IMR-90 (cell line): ENCODE measurements around the gene ARID4A. TPM values are rescaled to one million over a fixed set of nuclear protein-coding genes. Genes with fewer than 3 reads are reported as not detected.

Source experiments
- ATAC-seq: fragments of 200-7000 bp; cut with Tn5 transposase; 2 replicates; pipeline ENCODE4 v1.9.1; 2020; ENCODE audit warnings: low read depth, mild to moderate bottlenecking, moderate library complexity
- BruUV-seq: library from RNA; stranded (reverse); fragments of 400-500 nt; replicated peaks from 2 replicates; lab custom pipeline; 2021; lab: Mats Ljungman, UMichigan
- CTCF ChIA-PET: fragments of 300-600 bp; formaldehyde crosslinking; extraction: SDS; loops from one replicate; lab custom pipeline; 2021; ENCODE audit warnings: antibody characterized with exemption; lab: Yijun Ruan, JAX
- POLR2A ChIA-PET: fragments of 300-600 bp; sonication (Branson Sonifier 250); formaldehyde crosslinking; loops from one replicate; lab custom pipeline; 2022; ENCODE audit warnings: antibody characterized with exemption; ENCODE audit not compliant: unreplicated experiment; lab: Charles Lee
- DNase-seq: peaks from one replicate; pipeline ENCODE4 v3.0.0; 2013
- H2AFZ ChIP-seq: replicated peaks from 2 replicates; pipeline ENCODE3; 2013; ENCODE audit warnings: low read length, mild to moderate bottlenecking; ENCODE audit not compliant: poor library complexity
- H2AK5ac ChIP-seq: 2 replicates; pipeline ENCODE4 v1.6.1; 2013; ENCODE audit warnings: low read depth, low read length, inconsistent platforms
- H2AK9ac ChIP-seq: replicated peaks from 2 replicates; pipeline ENCODE3; 2013; ENCODE audit warnings: mild to moderate bottlenecking, low read depth, low read length, moderate library complexity; ENCODE audit not compliant: poor library complexity
- H2BK120ac ChIP-seq: 2 replicates; pipeline ENCODE4 v1.6.1; 2013; ENCODE audit warnings: low read depth, low read length, inconsistent platforms
- H2BK15ac ChIP-seq: 3 replicates; pipeline ENCODE4 v1.6.1; 2013; ENCODE audit warnings: low read depth, low read length, inconsistent platforms
- H2BK20ac ChIP-seq: 2 replicates; pipeline ENCODE4 v1.6.1; 2013; ENCODE audit warnings: low read depth, mild to moderate bottlenecking, inconsistent platforms, low read length, moderate library complexity
- H2BK5ac ChIP-seq: 2 replicates; pipeline ENCODE4 v1.6.1; 2013; ENCODE audit warnings: mild to moderate bottlenecking, low read depth, low read length, inconsistent platforms; ENCODE audit not compliant: poor library complexity, severe bottlenecking
- H3K14ac ChIP-seq: replicated peaks from 2 replicates; pipeline ENCODE4 v1.6.1; 2013; ENCODE audit warnings: low read depth, low read length, inconsistent platforms
- H3K18ac ChIP-seq: 2 replicates; pipeline ENCODE4 v1.6.1; 2013; ENCODE audit warnings: low read depth, low read length, control low read depth
- H3K23ac ChIP-seq: 2 replicates; pipeline ENCODE4 v1.6.1; 2013; ENCODE audit warnings: low read depth, low read length, inconsistent platforms
- H3K27ac ChIP-seq: 2 replicates; pipeline ENCODE4 v1.5.1; 2013; ENCODE audit warnings: mild to moderate bottlenecking, control low read depth, low read length; ENCODE audit not compliant: insufficient read depth
- H3K27me3 ChIP-seq: 2 replicates; pipeline ENCODE4 v1.6.1; 2013; ENCODE audit warnings: low read length; ENCODE audit not compliant: control insufficient read depth, insufficient read depth
- H3K36me3 ChIP-seq: 2 replicates; pipeline ENCODE4 v1.6.1; 2013; ENCODE audit warnings: low read length, mixed read lengths; ENCODE audit not compliant: control insufficient read depth, insufficient read depth
- H3K4ac ChIP-seq: 2 replicates; pipeline ENCODE4 v1.6.1; 2013; ENCODE audit warnings: low read depth, low read length, inconsistent platforms
- H3K4me1 ChIP-seq: 2 replicates; pipeline ENCODE4 v1.6.1; 2013; ENCODE audit warnings: low read length, mixed read lengths; ENCODE audit not compliant: control insufficient read depth, insufficient read depth
- H3K4me2 ChIP-seq: 2 replicates; pipeline ENCODE4 v1.6.1; 2013; ENCODE audit warnings: low read depth, mild to moderate bottlenecking, control low read depth, low read length, moderate library complexity
- H3K4me3 ChIP-seq: 2 replicates; pipeline ENCODE4 v1.5.1; 2013; ENCODE audit warnings: low read depth, mild to moderate bottlenecking, control low read depth, low read length, moderate library complexity; ENCODE audit not compliant: insufficient read depth
- H3K56ac ChIP-seq: 2 replicates; pipeline ENCODE4 v1.6.1; 2013; ENCODE audit warnings: low read length, inconsistent platforms; ENCODE audit not compliant: insufficient read depth; ENCODE audit errors: extremely low read depth
- H3K79me1 ChIP-seq, 2 experiments: 2 replicates each; pipeline ENCODE4 v1.6.1; 2013; ENCODE audit warnings: low read length in 2 of 2, inconsistent platforms in 1 of 2, low read depth in 1 of 2
- H3K9ac ChIP-seq: 2 replicates; pipeline ENCODE4 v1.6.1; 2013; ENCODE audit warnings: low read depth, low read length, control low read depth
- H3K9me1 ChIP-seq: 2 replicates; pipeline ENCODE4 v1.6.1; 2013; ENCODE audit warnings: low read length, inconsistent platforms; ENCODE audit not compliant: insufficient read depth
- H3K9me3 ChIP-seq: 2 replicates; pipeline ENCODE4 v1.6.1; 2013; ENCODE audit warnings: low read length; ENCODE audit not compliant: control insufficient read depth, insufficient read depth
- H4K20me1 ChIP-seq: 2 replicates; pipeline ENCODE4 v1.6.1; 2013; ENCODE audit warnings: low read length, inconsistent platforms; ENCODE audit not compliant: insufficient read depth
- H4K5ac ChIP-seq: 2 replicates; pipeline ENCODE4 v1.6.1; 2013; ENCODE audit warnings: mild to moderate bottlenecking, low read depth, low read length, control low read depth
- H4K8ac ChIP-seq, 2 experiments: 2 replicates each; pipeline ENCODE4 v1.6.1; 2013; ENCODE audit warnings: low read depth in 2 of 2, low read length in 2 of 2, control low read depth in 1 of 2, inconsistent platforms in 1 of 2
- H4K91ac ChIP-seq: 2 replicates; pipeline ENCODE4 v1.6.1; 2013; ENCODE audit warnings: low read depth, low read length, inconsistent platforms; ENCODE audit not compliant: insufficient read depth
- CEBPB ChIP-seq: IDR thresholded peaks from 2 replicates; pipeline ENCODE4 v1.6.1; 2012; ENCODE audit warnings: low read depth, low read length, improper control_type of control experiment
- FOS ChIP-seq: fragments of 150-350 bp; IDR thresholded peaks from 2 replicates; pipeline ENCODE4 v1.6.1; 2016; ENCODE audit warnings: low read depth, low read length
- MAZ ChIP-seq: IDR thresholded peaks from 2 replicates; pipeline ENCODE4 v1.6.1; 2012; ENCODE audit warnings: low read depth, mild to moderate bottlenecking, low read length, improper control_type of control experiment, moderate library complexity, borderline replicate concordance
- MXI1 ChIP-seq: IDR thresholded peaks from 2 replicates; pipeline ENCODE4 v1.6.1; 2012; ENCODE audit warnings: low read depth, mild to moderate bottlenecking, low read length, moderate library complexity, borderline replicate concordance
- NFE2L2 ChIP-seq: fragments of 150-350 bp; IDR thresholded peaks from 2 replicates; pipeline ENCODE4 v1.6.1; 2016; ENCODE audit warnings: low read depth, mild to moderate bottlenecking, low read length
- POLR2A ChIP-seq: IDR thresholded peaks from 2 replicates; pipeline ENCODE4 v1.6.1; 2012; ENCODE audit warnings: mild to moderate bottlenecking, low read depth, low read length
- RAD21 ChIP-seq: IDR thresholded peaks from 2 replicates; pipeline ENCODE4 v1.6.1; 2012; ENCODE audit warnings: low read length, improper control_type of control experiment
- RFX5 ChIP-seq: IDR thresholded peaks from 2 replicates; pipeline ENCODE4 v1.8.0; 2012; ENCODE audit warnings: low read depth, mild to moderate bottlenecking, low read length, moderate library complexity
- SMC3 ChIP-seq: fragments of 150-350 bp; IDR thresholded peaks from 2 replicates; pipeline ENCODE4 v1.6.1; 2016; ENCODE audit warnings: low read depth, mild to moderate bottlenecking, antibody characterized with exemption, low read length, moderate library complexity
- WGBS, 2 experiments: methylation state at CpG; one replicate each; pipeline versions ENCODE4 v1.1.5 to v1.1.7; 2013; ENCODE audit warnings: missing lambda C conversion rate in 2 of 2; ENCODE audit not compliant: insufficient read length in 1 of 2; ENCODE audit errors: extremely low coverage in 2 of 2; 5-methylcytosine and 5-hydroxymethylcytosine counted together
- dilution Hi-C: fragments of 300-500 bp; cut with HindIII; formaldehyde crosslinking; loops from one replicate; pipeline ENCODE4 v1.14.3; 2018; ENCODE audit warnings: low sequenced_read_pairs; ENCODE audit not compliant: unreplicated experiment
- in situ Hi-C: fragments of 300-500 bp; cut with MboI; formaldehyde crosslinking; loops from 3 replicates; pipeline ENCODE4 v1.14.3; 2019; ENCODE audit warnings: low sequenced_read_pairs, inconsistent platforms, mixed read lengths
- intact Hi-C: fragments of 100-400 bp; cut with micrococcal nuclease; formaldehyde crosslinking; loops from 2 replicates; pipeline ENCODE4 v1.10.0; 2022
- polyA plus RNA-seq, 3 experiments: library from polyadenylated mRNA; depleted of rRNA; stranded (reverse); fragments of >200 nt; gene quantifications; 2 replicates each; pipeline ENCODE4 v1.2.3, GENCODE V29; 2012; ENCODE audit warnings: low replicate concordance in 1 of 3
- total RNA-seq: library from RNA; depleted of rRNA; stranded (reverse); fragments of >200 nt; gene quantifications from 2 replicates; pipeline ENCODE4 v1.2.3, GENCODE V29; 2012
- TF ChIP-seq, protein P1 (sequence below): fragments of 150-350 bp; IDR thresholded peaks from 2 replicates; pipeline ENCODE4 v1.6.1; 2016; ENCODE audit warnings: low read depth, mild to moderate bottlenecking, low read length, moderate library complexity, borderline replicate concordance
- TF ChIP-seq, protein P2 (sequence below): conservative IDR thresholded peaks from 2 replicates; pipeline ENCODE4 v1.5.1; 2012; ENCODE audit warnings: mild to moderate bottlenecking, low read depth, low read length, improper control_type of control experiment

Gene ARID4A
- total and polyA plus RNA-seq, 2 of the 4 experiments (the other 2 are of a cell fraction), result 3.3 to 3.8 TPM

DNA sequence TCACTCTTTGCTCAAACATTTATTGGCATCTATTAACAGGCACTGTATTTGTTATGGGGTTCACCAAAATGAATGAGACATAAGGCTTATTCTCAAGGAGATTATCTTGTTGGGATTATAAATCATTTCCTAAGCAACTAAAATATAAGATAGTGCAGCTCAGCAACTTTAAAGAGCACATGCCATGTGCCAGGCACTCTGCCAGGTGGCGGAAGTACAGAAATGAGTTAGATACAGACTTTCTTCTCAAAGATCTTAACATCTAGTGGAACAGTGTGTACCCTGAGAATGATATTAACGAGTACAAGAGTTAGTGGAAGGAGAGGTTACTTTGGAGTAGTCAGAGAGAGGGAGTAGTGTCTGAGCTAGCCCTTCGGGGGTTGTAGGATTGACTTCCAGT is 68.9 kb downstream of the ARID4A start:
- Histone ChIP-seq H3K9me1 (no peaks in the 10 kb centered on the region), H3K18ac (no peak overlapping the region), H4K20me1 (no peaks in the 10 kb centered on the region), H2BK120ac (no peak overlapping the region), H3K9ac (no peak overlapping the region), H3K4ac (no peak overlapping the region), H3K27me3 (no peaks in the 10 kb centered on the region), H3K4me1 (no peaks in the 10 kb centered on the region), H2AK9ac (no peak overlapping the region), H2BK15ac (no peak overlapping the region), H3K9me3 (no peaks in the 10 kb centered on the region), H3K14ac (no peak overlapping the region), H3K56ac (no peak overlapping the region), H2AK5ac (no peak overlapping the region), H2AFZ (no peak overlapping the region), H4K91ac (no peak overlapping the region), H3K4me3 (no peak overlapping the region), H3K27ac (no peak overlapping the region), H4K8ac (no peak overlapping the region), H3K36me3 (peaks cover 27% of the 10 kb centered on the region), H3K4me2 (no peak overlapping the region), H3K23ac (no peak overlapping the region), H3K79me1 (no peaks in the 10 kb centered on the region; a peak in 1 of 4 replicates), H4K5ac (no peak overlapping the region), H2BK5ac (no peak overlapping the region), H2BK20ac (no peak overlapping the region)
- no TSS peak for BruUV-seq
- intact Hi-C loops, result no loop called here
- ATAC-seq (no peak), DNase-seq (no peak)
- in situ Hi-C loops, result no loop called here
- ChIA-PET CTCF (no interaction called here), POLR2A (no interaction called here)
- TF ChIP-seq FOS (no peak), POLR2A (no peak), NFE2L2 (no peak), SMC3 (no peak), RFX5 (no peak), RAD21 (no peak), MAZ (no peak), MXI1 (no peak), CEBPB (no peak)
- TF ChIP-seq, protein P1, sequence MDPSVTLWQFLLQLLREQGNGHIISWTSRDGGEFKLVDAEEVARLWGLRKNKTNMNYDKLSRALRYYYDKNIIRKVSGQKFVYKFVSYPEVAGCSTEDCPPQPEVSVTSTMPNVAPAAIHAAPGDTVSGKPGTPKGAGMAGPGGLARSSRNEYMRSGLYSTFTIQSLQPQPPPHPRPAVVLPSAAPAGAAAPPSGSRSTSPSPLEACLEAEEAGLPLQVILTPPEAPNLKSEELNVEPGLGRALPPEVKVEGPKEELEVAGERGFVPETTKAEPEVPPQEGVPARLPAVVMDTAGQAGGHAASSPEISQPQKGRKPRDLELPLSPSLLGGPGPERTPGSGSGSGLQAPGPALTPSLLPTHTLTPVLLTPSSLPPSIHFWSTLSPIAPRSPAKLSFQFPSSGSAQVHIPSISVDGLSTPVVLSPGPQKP, result no peak
- TF ChIP-seq, protein P2, sequence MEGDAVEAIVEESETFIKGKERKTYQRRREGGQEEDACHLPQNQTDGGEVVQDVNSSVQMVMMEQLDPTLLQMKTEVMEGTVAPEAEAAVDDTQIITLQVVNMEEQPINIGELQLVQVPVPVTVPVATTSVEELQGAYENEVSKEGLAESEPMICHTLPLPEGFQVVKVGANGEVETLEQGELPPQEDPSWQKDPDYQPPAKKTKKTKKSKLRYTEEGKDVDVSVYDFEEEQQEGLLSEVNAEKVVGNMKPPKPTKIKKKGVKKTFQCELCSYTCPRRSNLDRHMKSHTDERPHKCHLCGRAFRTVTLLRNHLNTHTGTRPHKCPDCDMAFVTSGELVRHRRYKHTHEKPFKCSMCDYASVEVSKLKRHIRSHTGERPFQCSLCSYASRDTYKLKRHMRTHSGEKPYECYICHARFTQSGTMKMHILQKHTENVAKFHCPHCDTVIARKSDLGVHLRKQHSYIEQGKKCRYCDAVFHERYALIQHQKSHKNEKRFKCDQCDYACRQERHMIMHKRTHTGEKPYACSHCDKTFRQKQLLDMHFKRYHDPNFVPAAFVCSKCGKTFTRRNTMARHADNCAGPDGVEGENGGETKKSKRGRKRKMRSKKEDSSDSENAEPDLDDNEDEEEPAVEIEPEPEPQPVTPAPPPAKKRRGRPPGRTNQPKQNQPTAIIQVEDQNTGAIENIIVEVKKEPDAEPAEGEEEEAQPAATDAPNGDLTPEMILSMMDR, result no peak
- 100% methylated on average over 1 of the region's 3 CpGs; no CpG with 5 or more reads in 1 of the 2 experiments for WGBS, 2 experiments
- dilution Hi-C loops, result no loop called here
